ENCODE results near the gene RIPK1. TPM values are rescaled to one million over a fixed set of nuclear protein-coding genes. Genes with fewer than 3 reads are reported as not detected.
"Not testable (repeated sequence)": the region's sequence is repeated elsewhere in the genome, so short reads cannot be mapped to it uniquely, and the experiment has no call there.

Gene RIPK1
- 10 to 100 TPM; 10.6 to 13.1 TPM for total RNA-seq
- long read RNA-seq, full-length matches to known transcripts: 4 of 7 reads
- long read RNA-seq, partial matches to known transcripts: 0 of 7 reads
- long read RNA-seq, other reads (novel, unspliced or antisense): 3 of 7 reads

DNA sequence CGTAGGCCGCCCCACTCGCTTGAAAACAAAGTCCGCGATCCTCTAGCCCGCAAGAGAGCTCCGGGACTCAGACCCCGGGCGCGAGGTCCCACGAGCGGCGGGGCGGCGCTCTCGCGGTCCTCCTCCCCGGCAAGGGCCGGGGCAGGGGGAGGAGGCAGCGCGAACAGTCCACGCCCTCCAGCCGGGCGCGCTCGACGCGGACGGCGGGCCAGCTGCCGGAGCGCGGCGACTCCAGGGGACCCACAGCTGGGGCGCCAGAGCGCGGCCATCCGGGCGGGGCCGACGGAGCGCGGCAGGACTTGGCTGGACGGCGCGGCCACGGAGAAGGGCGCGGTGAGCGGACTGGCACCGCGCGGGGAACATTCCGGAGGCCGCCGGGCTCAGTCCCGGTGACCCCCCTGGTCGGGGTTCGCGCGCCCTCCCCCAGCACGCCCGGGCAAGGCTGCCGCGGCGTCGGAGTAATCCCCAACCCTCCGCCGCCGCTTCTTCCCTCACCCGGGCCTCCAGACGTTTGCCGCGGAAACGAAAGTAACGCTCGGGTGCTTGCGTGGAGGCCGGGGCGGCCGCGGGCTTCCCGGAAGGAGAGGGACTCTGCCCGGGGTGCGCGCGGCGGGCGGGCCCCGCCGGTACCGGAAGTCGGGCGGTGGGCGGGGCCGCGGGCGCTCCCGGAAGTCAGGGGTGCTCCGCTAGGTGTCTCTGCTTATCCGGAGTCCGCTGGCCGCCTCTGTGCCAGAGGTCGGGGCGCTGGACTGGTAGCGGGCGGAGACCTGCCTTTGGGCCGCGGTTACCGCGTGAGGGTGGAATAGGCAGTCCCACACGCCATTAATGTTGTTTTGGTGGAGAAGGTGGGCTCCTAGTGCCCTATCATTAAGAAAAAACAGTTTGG, at the start of gene RIPK1:
Gene RIPK1 (plus strand): TSS at position 166 of the 886 bp plus-strand sequence. CDS start 8,330 bp downstream, outside the sequence.
- intact Hi-C loops (cut with DNase I): loop anchor here in 1 of 2 donors (10.0 kb wide), 1 partner anchor 224 kb away; the partner anchor contains the start of gene SERPINB1
- DNase-seq: peak; percentile 96
- peak; percentile 92 to 93 for ATAC-seq

DNA sequence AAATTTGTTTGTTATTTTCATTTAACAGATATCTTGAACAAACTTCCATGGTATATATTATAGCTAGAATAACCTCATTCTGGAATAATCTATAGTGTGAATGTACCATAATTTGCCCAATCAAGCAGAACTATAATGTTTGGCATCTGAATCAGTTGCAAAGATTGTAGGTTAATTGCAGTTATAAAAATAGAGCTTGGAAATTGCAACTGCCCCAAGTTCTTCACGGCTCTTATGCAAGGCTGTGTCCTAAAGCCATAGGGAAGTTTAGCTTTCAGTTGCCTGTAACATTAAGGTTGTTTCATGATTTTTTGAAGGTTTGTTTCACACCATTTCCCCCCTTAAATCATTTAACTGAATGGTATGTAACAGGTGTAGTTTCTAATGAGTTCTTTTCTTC, 49.2 kb upstream of the RIPK1 start:
- ATAC-seq: no peak

DNA sequence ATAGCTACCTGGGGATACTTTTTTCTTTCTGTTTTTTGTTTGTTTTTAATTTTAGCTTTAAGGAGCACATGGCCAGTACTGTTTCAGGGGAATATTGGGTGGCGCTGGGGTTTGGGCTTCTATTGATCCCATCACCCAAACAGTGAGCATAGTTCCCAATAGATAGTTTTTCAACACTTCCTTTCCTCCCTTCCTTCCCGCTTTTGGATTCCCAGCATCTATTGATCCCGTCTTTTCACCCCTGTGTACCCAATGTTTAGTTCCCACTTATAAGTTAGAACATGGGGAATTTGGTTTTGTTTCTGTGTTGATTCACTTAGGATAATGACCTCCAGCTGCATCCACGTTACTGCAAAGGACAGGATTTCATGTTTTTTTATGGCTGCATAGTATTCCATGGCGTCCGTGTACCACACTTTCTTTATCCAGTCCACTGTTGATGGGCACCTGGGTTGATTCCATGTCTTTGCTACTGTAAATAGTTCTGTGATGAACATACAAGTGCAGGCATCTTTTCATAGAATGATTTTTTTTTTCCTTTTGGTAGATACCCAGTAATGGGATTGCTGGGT, 48.5 kb upstream of the RIPK1 start:
- ATAC-seq (no peak), DNase-seq (no peak)

More for the DNA sequence above, 49.2 kb upstream of the RIPK1 start:
- intact Hi-C loops (cut with DNase I): no loop called here
- no peak for DNase-seq

DNA sequence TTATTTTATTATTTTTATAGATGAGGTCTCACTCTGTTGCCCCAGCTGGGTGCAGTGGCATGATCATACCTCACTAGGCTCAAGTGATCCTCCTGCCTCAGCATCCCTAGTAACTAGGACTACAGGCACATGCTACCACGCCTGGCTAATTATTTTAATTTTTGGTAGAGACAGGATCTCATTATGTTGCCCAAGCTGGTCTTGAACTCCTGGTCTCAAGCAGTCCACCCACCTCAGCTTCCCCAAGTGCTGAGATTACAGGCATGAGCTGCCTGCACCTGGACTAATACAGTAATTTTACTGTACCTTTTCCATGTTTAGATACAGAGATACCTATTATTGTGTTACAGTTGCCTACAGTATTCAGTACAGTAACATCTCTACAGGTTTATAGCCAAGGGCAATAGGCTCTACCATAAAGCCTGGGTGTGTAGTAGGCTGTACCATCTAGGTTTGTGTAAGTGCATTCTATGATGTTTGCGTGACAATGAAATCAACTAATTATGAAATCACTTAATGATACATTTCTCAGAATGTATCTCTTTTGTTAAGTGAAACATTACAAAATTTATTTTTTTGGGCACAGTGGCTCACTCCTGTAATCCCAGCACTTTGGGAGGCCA, 47.2 kb upstream of the RIPK1 start:
- ATAC-seq; DNase-seq; intact Hi-C loops (cut with DNase I): not testable (repeated sequence)

More for the DNA sequence above, 48.5 kb upstream of the RIPK1 start:
- intact Hi-C loops (cut with DNase I): no loop called here

DNA sequence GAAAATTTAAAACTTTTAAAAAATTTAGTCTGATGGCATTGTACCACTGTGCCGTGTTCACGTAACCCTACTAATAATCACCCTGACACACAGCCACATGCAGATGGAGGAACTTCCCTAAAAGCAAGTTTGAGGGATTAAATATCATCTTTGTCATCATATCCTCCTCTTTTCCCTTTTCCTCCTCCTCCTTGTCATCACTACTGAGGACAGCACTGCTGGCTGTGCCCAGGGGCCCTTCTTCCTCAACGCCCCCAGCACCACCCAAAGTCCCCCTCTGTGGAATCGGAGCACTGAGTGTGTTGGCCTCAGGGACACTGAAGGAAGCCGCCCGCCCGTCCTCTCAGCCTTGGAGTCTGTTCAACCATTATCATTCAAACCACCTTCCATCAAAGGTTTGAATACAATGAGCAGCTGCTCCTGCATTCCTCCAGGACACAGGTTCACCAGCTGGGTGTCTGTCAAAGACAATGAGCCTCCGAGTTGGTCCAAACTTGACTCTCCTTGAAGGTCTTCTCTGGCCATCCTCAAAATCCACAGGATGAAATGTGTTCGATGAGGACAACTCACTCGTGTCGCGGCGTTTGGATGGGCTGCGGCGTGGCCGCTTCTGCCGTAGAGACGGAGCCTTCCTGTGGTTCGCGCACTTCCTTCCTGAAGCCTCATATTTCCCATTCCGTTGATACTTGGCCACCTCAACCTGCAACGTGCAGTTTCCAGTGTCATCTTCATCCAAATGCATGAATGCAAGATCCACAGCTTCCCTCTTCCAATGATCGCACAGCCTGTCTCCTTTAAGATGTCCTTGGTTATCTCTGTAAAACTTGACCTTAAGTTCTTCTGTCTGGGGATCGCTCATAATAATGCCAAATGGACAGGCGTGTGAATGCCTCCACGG, 45.3 kb upstream of the RIPK1 start:
- intact Hi-C loops (cut with DNase I): no loop called here
- DNase-seq (no peak), ATAC-seq (no peak)

DNA sequence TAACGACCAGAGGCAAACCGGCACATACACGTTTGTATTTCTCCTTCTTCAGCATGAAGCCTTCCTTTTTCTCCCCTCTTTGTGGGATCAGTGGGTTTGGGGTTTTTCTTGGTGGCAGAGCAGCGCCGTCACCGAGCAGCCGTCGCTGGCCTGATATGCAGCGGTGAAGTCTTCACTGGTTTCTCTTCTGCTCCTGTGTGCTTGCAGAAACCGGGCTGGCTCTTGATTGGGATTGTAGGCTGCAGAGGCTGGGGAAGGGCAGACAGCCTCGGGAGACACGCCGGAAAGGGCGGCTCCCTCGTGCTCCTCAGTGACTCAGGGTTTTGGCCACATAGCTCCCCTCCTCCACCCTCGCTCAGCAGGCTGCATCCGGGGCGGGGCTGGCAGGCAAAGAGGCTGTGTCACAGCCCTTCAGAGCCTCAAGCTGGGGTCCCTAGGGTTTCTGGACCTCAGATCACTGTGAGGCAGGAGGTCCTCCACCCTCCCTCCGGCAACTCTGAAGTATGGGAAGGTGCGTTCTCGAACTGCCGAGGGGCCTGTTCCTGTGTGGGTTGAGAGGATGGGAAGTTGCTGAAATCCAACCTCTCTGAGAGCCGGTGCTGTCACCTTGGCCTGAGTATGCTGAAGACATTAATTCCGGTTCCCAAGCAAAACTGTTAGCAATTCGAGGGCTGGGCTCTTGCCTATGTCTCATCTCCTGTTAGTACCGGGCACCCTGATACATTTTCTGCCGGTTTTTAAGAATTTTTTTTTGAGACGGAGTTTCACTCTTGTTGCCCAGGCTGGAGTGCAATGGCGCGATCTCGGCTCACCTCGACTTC, 44.4 kb upstream of the RIPK1 start:
- ATAC-seq: peak; percentile 97
- intact Hi-C loops (cut with DNase I): no loop called here
- DNase-seq: peak; percentile 95

DNA sequence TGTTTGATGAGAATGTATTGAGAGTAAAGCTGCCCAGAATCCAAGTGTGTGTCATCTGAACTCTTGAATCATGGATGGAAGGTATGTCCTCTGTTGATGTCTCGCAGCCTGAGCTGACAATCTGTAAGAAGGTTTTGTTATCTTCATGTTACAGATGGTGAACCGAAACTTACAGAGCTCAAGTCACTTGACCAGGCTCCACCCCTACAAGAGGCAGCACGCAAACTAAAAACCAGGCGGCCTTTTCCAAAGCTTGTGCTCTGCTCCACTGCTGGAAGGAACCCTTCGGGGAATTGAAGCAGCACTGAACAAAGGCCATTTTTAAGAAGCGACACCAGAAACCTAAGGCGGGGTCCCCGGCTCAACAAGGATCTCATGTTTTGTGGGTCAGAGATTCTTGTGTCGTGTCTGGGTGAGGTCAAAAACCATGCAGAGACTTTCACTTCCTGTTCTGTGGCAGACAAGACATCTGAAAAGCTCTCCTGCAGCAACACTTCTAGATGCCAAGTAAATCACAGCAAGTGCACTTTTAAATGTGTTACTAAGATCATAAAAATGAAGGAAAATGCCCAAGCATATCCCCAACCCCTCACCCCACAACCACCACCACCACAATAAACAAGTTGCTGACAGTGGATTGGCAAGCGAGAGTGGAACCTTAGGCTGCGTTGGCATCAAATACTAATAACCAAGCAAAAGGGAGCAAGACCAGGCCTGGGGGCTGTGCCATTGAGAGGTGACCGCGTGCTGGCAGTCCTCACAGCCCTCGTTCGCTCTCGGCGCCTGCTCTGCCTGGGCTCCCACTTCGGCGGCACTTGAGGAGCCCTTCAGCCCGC, 41.3 kb upstream of the RIPK1 start:
- intact Hi-C loops (cut with DNase I): no loop called here
- DNase-seq (no peak), ATAC-seq (no peak)

DNA sequence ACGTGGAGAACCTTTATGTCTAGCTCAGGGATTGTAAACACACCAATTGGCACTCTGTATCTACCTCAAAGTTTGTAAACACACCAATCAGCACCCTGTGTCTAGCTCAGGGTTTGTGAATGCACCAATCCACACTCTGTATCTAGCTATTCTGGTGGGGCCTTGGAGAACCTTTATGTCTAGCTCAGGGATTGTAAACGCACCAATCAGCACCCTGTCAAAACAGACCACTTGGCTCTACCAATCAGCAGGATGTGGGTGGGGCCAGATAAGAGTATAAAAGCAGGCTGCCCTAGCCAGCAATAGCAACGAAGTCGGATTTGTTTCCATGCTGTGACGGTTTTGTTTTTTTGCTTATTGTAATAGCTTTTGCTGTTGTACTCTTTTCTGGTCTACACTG, 40.1 kb upstream of the RIPK1 start:
- ATAC-seq; intact Hi-C loops (cut with DNase I); DNase-seq: not testable (repeated sequence)

DNA sequence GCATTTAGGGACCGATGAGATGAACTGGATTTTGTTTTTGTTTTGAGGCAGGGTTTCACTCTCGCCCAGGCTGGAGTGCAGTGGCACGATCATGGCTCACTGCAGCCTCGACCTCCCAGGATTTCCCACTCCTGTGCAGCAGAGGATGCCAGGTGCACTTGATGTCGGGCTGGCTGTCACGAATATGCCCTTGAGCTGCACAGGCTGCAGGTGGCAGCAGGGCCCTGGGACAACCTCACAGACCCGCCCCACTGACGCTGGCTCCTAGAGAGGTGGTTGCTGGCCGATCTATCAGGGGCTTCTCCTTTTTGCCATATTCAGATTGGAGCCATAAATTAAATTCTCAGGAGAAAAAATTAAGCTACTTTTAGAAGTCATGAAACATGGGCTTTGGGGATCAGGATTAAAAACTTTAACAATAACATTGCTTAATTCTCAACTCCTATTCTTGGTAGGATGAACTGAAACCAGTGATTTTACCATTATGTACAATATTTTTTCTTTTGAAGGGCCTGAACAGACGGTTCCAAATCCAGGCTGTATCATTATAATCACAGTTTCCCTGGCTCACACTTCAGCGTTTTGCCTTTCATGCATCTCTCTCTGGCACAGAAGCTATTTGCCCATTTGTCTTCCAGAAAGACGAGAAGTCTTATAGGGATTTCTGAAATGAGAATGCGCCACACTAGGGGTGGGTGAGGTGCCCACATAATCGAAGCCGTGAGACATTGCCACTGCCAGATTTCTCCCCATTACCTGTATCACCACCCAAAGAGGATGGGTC, 36.2 kb upstream of the RIPK1 start:
- DNase-seq (no peak), ATAC-seq (no peak)
- intact Hi-C loops (cut with DNase I): no loop called here

DNA sequence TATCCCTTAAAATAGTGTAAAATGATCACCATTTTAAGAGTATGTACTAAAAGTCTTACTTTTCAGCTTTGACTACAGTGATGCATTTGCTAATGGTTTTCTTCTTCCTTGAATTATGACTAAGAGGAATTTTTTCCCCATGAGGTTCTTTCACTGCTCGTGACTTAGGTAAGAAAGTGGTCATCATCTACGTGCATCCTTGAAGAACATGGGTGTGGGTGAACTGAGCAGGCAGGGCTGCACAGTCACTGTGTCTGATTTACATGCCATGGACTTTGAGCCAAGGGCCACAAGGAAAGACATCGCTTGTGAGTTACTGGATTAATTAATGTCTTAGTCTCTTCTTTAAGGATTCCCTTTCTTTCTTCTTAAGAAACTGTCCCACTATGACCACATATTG, 35.3 kb upstream of the RIPK1 start:
- no peak for ATAC-seq
- intact Hi-C loops (cut with DNase I): no loop called here
- no peak for DNase-seq

DNA sequence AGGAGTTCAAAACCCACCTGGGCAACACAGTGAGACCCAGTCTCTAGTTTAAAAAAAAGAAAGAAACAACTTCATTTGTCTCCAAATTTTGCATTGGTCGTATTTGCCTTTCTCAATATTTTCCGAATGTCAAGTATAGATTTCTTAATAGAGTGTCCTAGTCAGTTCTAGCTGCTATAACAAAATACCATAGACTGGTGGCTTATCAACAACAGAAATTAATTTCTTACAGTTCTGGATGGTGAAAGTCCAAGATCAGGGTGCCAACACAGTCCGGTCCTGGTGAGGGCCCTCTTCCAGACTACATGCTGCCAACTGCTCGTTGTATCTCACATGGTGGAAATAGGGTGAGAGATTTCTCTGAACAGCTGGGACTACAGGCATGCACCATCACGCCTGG, 34.6 kb upstream of the RIPK1 start:
- DNase-seq: no peak
- ATAC-seq: no peak
- intact Hi-C loops (cut with DNase I): no loop called here

DNA sequence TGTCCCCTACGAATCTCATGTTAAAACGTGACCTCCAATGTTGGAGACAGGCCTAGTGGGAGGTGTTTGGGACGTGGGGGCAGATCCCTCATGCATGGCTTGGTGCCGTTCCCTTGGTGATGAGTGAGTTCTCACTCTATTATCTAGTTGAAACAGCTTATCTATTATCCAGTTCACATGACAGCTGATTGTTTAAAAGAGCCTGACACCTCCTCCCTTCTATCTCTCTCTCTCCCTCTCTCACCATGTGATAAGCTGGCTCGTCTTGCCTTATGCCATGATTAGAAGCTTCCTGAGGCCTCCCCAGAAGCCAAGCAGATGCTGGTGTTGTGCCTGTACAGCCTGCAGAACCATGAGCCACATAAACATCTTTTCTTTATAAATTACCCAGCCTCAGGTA, 32.9 kb upstream of the RIPK1 start:
- DNase-seq: no peak
- ATAC-seq: peak in 1 of 2 donors; percentile 20

DNA sequence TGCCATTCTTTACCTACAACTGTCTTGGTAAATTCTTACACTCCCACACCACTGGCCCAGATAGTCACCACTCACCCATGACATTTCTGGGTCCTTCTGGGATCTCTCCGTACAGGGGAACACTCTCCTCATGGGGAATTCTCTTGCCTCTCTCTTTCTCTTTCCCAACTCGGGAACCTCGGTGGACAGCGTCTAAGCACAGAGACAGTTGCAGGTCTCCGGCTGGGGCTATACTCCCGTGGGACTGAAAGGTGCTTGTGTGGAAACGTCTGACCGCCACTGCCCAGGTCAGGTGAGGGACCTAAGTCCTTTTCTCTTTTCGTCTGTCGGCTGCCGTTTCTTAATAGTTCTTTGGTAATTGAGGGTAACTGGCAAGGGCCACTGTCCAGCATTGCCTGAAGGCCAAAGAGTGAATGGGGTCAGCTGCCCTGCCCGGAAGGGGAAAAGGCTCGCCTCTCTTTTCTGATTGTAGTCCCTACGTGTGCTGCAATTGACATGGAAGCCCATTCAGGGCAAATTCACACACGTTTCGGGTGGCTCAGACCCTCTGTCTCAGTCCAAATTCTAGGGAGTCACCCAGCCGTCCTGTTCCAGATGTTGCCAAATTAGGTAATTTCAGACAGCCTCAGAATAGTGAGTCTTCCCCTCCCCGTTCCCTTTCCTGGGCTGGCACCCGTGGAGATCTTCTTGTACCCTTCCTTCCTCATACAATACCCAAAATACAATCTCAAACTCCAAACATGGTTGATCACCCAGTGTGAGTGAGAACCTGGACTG, 31.2 kb upstream of the RIPK1 start:
- ATAC-seq: peak; percentile 37 to 50
- intact Hi-C loops (cut with DNase I): no loop called here
- DNase-seq: no peak

More for the DNA sequence above, 32.9 kb upstream of the RIPK1 start:
- intact Hi-C loops (cut with DNase I): no loop called here

DNA sequence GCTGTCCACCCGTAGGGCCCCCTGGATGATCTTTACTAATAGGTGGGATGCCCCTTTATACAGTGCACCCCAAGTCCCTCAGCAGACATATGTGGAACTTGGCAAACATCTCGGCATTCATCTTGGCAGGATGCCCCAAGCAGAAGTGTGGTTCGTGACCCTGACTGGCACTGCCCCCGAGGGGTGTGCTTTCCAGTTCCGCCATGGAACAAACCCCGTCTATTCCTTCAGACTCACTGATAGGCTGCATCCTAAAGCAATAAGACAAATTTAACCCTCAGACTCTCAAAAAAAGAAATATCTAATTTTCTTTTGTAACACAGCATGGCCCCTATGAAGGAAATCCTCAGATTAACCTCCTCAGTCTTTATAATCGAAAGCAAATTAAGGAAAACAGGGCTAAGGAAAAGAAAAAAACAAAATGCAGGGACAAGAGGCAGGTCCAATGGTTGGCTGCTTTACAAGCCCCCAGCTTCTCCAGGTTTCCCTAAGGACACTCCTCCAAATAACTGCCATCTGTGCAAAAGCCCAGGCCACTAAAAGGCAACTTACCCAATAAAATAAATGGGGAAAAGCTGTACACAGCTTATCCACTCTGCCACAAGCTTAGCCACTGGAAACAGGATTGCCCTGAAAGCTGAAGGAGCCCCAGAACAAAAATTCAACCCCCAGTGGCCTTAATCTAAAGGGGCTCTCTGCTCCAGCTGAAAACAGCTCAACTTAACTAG, 30.5 kb upstream of the RIPK1 start:
- peak; percentile 62 to 72 for ATAC-seq
- intact Hi-C loops (cut with DNase I): no loop called here
- no peak for DNase-seq

DNA sequence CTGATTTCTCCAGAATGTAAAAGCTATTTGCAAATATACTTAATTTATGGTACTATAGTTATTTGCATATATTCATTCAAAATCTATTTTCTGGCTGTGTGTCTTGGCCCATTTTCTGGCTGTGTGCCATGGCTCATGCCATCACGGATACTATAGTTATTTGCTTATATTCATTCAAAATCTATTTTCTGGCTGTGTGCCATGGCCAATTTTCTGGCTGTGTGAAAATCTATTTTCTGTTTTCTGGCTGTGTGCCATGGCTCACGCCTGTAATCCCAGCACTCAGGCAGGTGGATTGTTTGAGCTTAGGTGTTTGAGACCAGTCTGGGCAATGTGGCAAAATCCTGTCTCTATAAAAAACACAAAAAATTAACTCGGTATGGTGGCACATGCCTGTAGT, 28.9 kb upstream of the RIPK1 start:
- ATAC-seq (no peak), DNase-seq (no peak)
- intact Hi-C loops (cut with DNase I): no loop called here
